DMS79 treated with DMSO at 0.1 percent for 48 hours (cell line): ENCODE measurements around the gene PPP1CB.
"Not testable (repeated sequence)": the region's sequence is repeated elsewhere in the genome, so short reads cannot be mapped to it uniquely, and the experiment has no call there.

Experiments used
- DNase-seq: peaks from one replicate; lab custom pipeline; 2025; lab: John Stamatoyannopoulos, UW

Gene PPP1CB

DNA sequence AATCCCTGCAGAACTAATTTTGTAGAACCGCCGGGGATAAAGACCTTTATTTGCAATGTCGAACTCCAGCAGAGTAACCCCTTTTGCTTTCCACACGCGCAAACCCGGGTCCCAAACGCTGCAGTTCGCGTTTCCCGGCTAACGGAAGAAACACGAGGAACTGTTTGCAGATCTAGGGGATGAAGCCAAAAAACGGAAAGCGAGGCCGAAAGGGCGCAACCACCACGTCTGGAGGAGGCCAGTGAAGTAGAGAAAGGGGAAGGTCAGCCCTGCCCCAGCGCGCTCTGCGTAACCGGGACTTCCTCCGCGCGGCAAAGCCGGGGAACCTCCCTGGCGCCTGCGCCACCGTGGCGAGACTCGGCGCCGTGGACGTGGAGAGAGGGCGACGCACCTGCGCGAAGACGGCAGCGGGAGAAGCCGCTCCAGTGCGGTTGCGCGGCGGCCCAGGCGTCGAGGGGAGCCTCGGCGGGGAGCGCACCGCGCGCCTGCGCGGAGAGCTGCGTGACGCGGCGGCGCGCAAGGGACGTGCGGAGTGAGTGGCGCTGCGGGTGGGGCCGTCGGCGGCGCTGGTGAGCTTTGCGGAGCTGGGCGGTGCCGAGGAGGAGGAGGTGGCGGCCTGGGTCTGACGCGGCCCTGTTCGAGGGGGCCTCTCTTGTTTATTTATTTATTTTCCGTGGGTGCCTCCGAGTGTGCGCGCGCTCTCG, at the start of gene PPP1CB:
TSS of gene PPP1CB (plus strand) at position 579 of the 704 bp plus-strand sequence. CDS start 295 bp downstream, outside the sequence.
- peak; percentile 96 for DNase-seq

DNA sequence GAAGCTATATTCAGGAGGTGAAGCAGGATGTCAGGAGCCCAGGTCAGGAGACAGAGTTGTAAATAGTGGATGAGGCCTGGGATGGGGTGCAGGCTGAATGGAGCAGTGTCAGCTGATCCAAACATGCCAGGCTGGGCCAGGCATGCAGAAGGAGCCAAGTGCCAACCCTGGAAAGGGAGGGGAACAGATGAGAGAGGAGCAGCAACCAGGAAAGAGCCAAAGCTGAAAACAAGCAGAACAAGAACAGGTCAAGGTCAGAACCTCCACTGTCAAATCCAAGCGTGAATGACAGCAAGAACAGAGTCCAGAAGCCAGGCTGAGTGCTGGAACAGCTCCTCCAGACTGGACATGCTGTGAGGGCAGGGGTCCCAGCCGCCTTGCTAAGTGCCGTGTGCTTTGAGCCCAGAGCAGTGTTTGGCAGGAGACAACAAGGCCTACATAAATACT, 49.2 kb upstream of the PPP1CB start:
- no peak for DNase-seq

DNA sequence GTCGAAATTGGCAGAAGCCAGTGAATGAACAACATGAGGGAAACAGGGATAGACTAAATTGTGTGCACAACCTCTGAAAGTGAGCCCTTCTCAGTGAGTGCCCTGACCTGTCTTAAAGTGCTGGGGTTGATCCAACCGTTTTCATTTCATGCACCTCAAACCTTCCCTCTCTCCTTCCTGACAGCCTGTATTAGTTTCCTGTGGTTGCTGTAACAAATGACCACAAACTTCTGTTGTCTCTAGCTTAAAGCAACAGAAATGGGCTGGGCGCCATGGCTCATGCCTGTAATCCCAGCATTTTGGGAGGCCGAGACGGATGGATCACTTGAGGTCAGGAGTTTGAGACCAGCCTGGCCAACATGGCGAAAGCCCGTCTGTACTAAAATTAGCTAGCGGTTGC, 48.8 kb upstream of the PPP1CB start:
- no peak for DNase-seq

DNA sequence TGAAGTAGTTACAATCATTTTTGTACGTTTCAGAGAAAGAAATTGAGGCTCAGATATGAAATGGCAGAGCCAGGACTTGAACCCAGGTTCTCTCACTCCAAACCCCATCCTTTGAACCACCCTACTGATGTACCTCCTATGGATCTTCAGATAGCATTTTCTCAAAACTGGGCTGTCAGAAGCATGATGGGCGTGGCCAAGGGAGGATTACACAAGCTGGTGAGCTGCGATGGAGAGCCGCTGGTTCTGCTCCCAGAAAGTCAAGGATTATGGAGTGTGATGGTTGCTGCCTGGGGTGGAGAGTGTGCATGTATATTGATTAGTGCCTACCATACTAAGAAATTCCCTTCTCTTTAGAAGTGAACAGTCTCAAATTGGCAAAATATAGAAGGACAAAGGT, 47.0 kb upstream of the PPP1CB start:
- DNase-seq = no peak

DNA sequence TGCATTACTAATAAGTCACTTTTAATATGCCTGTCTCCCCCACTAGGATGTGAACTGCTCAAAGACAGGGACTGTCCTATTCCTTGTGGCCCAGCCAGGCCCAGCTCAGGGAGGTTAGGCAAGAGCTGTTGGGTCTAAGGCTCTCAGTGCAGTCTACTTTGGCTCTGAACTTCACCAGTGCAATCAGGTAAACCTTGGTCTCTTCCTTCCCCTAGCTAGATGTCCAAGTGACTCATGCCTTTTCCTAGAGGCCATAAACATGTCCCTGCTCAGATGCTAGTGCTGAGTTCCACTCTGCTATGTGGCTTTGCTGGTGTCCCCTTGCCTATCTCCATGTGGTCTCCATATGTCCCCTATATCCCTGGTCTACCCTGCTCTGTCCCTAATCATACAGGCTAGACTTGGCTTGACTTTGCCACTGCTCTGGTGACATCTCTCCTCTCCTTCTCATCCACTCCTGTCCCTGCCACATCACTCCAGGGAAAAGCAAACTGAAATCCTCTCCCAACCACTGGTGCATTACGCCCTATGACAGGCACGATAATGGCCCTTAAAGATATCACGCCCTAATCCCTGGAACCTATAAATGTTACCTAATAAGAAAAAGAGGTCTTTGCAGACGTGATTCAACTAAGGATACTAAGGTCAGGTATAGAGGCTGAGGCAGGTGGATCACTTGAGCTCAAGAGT, 45.7 kb upstream of the PPP1CB start:
- DNase-seq = no peak

DNA sequence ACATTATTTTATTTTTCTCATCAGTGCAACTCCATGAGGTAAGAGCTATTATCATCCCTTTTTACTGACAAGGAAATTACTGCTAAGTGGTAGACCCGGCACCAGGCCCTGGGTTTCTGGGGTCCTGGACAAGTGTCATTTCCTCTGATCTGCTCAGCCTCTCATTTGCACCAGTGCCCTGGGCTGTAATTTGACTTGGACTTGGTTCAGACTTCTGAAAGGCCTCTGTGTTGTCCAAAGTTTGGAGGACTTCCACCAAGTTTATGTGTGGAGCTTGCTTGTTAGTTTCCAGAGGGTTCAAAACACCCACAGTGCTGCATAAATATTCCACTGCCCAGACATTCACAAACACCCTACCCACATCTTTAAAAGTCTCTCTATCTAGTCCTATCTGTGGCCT, 44.0 kb upstream of the PPP1CB start:
- no peak for DNase-seq

DNA sequence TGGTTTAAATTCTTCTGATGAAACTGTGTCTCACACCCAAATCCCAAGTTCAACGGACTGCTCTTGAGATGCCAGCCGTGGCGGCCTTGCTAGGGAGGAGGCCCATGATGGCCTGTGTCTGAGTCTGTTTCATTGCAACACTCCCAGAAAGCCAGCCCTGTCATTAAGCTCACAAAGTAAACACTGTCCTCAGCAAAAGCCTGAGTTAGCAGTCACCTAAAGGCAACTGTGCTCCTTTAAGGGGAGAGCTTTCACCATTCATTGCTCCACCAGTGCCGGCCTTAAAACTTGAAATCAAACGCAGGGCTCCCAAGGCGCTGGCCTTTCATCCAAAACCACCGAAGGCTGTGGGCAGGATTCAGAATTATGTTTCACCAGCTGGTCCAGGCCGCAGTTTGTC, 42.5 kb upstream of the PPP1CB start:
- no peak for DNase-seq

DNA sequence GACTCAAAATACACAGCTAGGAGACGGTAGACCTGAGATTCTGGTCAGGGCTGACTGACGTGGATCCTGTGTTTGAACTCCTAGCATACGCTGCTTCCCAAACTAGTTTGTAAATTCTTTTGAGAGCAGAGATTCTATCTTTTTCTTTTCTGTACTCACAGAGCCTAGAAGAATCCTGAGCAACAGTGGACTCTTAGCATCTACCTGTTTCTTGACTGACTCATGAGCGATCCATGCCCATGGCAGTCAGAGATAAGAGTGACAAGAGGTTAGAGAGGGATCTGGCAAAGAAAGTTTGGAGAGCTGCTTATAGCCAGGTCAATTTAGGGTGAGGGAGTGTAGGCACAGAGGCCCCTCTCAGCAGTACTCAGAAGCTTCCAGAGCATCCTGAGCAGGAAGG, 41.1 kb upstream of the PPP1CB start:
- no peak for DNase-seq

DNA sequence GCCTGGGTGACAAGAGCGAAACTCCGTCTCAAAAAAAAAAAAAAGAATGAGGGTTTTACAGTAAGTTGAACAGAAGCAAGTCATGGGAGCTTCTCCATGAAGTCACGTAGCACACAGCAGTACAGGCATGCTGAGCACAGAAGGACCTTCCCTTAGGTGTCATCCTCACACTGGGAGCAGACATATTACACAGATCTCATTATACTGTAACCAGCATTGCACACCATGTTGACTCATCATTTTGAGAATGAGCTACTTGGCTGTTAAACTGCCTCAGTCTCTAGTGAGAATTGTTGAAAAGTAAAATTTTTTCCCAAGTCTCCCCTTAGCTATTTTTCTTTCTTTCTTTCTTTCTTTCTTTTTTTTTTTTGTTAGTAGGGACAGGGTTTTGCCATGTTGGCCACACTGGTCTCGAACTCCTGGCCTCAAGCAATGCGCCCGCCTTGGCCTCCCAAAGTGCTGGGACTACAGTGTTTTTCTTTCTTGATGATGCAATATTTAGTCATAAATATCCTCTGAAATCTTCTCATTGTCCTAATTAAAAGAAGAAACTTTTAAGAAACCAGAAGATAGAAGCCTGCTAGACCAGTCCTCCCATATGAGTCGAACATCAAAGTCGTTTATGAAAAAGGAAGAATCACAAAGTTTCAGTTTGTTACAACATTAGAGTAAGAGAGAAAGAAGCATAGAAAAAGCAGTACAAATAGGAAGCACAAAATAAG, 37.9 kb upstream of the PPP1CB start:
- no peak for DNase-seq

DNA sequence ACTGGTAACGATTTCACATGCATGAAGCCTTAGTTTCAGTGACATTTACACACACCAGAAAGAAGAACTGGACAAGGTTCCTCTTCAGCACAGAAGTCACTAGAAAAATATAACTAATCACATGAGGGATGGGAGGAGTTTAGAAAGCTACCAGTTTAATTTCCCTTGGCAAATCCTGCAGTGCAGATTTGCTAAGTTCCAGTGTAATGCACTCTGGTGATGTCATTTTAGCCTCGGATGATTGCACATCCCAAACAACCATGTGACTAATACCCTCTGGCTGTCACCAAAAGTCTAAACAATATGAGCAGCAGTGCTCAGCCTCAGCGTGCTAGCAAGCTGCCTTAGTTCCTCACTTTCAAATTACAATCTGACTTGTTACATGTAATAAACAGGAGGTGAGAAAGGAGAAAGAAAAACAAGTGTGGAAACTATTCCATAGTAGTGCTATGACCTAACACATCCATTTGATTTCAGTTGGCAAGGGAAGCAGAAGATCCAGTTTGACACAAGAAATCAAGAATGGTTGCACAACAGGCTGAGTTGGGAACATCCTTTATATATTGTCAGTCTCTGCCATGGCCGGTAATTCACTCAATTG, 35.3 kb upstream of the PPP1CB start:
- peak; percentile 84 for DNase-seq

DNA sequence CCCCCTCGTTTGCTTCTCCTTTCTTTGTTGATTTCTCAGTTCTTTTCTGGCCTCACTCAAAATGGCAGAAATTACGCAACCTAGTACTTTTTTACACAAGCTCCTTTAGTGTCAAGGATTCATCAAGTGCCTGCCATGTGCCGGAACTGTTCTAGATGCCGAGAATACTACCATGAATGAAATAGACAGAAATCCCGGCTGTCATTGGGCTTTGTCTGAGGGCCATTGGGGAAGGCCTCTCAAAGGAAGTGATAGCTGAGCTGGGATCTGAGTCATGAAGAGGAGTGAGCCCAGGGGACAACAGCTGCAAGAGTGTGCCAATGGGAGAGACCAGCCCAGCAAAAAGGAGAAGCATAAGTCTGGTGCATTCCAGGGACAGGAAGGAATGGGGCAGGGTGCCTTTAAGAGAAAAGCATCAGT, 34.3 kb upstream of the PPP1CB start:
- DNase-seq = peak; percentile 58

DNA sequence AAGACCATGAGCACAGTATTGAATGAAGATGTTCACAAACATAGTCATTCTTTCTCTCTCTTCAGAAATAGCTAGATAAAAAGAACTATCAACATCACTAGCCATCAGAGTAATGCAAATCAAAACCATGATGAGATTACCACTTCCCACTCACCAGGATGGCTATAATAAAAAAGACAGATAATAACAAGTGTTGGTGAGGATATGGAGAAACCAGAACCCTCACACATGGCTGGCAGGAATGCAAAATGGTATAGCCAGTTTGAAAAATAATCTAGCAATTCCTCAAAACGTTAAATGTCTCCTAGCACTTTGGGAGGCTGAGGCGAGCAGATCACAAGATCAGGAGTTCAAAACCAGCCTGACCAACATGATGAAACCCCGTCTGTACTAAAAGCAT, 31.3 kb upstream of the PPP1CB start:
- DNase-seq = no peak

DNA sequence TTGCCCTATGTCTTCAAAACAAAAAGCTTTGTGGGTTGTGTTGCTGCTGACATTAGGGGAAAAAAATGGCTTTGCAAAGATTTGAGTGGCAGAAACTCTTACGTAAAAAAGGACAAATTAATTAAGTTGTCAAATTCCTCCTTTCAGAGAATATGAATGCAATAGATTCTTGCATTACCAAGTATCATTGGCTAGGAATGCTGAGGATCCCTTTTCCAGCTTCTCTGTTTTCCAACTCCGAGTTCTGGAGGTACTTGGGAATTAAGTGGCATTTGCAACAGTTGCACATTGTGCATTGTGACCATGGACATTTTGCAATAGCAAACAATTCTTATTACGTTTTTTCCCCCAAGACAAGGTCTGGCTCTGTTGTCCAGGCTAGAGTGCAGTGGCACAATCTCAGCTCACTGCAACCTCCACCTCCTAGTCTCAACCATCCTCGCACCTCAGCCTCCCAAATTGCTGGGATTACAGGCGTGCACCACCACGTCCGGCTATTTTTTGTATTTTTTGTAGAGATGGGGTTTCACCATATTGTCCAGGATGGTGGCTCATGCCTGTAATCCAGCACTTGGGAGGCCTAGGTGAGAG, 29.9 kb upstream of the PPP1CB start:
- DNase-seq = no peak

DNA sequence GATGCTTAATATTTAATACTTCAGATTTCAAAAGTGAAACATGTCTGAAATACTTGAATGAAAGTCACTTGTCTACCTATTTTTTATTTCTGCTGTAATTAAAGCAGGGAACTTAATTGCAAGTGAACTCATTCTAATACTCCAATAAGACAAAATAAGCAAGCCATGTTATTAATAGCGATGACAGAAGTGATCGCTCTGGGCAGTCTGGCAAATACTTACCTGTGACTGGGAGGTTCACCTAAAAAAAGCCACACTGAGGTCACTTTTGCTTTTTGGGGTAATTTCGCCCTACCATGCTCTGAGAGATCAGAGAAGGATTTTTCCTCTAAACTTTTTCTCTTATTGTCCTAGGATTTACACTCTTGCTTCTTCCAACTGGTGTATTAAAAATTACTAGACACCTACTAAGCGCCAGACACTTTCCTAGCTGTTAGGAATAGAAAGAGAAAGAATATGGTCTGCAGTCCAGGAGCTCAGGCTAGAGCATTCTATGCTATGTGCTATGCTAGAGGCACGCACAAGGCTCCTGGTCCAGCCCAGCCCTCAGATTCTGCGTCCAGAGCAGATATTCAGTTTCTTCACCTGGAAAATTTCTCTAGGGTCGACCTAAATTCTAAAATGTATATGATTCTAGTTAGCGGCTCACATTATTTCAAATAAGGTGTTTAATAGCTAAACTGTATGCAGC, 26.5 kb upstream of the PPP1CB start:
- DNase-seq = no peak

DNA sequence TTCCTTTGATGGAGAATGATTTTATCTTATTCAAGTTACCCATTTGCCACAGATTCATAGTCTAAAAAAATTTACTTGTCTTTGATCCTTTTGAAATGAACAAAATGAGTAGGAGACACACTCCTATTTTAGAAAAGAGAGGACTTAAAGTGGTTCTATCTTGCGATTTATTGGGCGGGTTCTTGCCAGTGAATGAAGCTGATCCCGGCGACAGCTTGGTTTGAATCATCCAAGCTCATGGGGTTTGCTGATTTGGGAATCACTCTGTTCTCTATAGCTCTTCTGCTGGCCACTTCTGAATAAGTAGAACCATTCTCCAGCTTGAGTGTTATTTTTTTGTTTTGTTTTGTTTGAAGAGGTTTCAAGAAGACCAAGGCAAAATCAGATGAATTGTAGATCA, 25.5 kb upstream of the PPP1CB start:
- DNase-seq = peak; percentile 17

DNA sequence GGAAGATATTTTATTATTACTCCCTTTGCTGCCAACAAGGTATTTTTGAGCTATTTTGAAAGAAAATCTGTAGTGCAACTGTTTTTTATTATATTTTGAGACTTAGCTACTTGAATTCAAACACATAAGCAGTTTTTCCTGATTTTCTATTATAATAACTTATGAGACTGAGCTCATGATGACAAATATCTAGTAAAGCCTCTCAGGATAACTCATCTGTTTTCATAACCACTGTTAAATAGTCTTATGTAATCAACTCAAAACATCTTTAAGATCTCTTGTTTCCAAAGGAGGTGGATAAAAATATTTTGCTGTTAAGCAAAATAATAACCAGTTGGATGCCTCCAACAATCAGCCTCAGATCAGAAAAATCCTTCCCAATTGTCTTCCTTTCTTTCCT, 21.9 kb upstream of the PPP1CB start:
- no peak for DNase-seq

DNA sequence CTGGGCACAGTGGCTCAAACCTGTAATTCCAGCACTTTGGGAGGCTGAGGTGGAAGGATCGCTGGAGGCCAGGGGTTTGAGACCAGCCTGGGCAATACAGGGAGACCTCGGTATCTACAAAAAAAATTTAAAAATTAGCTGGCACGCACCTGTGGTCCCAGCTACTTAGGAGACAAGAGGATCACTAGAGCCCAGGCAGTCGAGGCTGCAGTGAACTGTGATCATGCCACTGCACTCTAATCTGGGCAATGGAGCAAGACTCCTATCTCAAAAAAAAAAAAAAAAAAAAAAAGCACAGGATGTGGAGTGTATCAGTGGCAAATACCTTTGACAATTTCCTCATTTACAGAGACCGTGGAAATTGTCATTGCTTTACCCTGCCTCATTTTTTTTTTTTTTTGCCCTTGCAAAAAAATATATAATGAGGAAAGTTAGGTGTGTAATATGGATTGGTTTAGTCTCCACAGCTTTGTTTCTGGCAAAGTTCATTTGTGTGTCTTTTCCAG, 20.9 kb upstream of the PPP1CB start:
- no peak for DNase-seq

DNA sequence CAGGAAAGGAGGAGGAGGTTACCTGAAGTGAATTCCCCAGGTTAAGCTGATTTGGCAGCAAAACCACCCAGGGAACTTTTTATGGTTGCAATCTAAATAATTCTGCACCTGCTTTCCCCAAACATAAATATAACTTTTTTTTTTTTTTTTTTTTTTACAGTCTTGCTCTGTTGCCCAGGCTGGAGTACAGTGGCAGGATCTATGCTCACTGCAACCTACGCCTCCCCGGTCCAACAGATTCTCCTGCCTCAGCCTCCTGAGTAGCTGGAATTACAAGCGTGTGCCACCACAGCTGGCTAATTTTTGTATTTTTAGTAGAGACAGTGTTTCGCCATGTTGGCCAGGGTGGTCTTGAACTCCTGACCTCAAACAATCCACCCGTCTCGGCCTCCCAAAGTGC, 16.1 kb upstream of the PPP1CB start:
- no peak for DNase-seq

DNA sequence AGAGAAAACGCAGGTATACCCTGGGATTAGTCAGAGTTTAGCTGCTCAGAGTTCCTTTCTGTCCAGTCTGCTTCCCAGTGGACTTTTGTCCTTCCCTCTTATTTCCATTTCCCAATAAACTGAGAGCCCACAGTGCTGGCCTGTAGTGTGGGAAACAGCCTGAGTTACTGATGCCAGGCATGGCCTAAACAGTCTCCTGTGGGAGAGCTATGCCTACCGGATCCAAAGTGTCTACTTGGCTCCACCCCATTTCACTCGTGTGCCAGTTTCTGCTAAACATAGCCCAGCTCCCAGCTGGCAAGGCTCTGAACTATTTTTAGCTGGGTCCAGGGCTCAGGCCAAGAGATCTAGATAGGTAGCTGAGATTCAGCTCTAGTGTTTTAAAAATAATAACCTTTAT, 15.6 kb upstream of the PPP1CB start:
- peak; percentile 8 for DNase-seq

DNA sequence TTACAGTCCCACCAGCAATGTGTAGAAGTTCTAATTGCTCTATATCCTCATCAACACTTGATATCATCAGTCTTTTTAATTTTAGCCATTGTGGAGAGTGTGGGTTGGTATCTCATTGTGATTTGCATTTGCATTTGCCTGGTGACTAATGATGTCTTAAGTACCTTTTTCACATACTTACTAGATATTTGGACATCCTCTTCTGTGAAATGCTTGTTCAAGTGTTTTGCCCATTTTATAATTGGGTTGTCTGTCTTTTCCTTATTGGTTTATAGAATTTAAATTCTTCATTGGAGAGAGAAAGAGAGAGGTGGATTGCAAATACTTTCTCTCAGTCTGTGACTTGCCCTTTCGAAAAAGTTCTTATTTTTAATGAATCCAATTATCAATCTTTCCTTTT, 14.0 kb upstream of the PPP1CB start:
- DNase-seq = no peak

DNA sequence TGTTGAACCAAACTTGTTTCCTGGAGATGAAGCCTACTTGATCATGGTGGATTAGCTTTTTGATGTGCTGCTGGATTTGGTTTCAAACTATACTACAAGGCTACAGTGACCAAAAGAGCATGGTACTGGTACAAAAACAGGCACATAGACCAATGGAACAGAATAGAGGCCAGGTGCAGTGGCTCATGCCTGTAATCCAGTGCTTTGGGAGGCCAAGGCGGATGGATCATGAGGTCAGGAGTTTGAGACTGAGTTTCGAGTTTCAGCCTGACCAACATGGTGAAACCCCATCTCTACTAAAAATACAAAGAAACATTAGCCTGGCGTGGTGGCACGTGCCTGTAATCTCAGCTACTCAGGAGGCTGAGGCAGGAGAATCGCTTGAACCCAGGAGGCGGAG, 9.0 kb upstream of the PPP1CB start:
- not testable (repeated sequence) for DNase-seq
